NOMO-1 treated with dmso at 0.1 percent for 144 hours (cell line): ENCODE measurements around the gene PLXNA4.

Experiments used
- DNase-seq: peaks from one replicate; lab custom pipeline; 2025; ENCODE audit not compliant: unreplicated experiment; lab: John Stamatoyannopoulos, UW

The PLXNA4 gene

DNA sequence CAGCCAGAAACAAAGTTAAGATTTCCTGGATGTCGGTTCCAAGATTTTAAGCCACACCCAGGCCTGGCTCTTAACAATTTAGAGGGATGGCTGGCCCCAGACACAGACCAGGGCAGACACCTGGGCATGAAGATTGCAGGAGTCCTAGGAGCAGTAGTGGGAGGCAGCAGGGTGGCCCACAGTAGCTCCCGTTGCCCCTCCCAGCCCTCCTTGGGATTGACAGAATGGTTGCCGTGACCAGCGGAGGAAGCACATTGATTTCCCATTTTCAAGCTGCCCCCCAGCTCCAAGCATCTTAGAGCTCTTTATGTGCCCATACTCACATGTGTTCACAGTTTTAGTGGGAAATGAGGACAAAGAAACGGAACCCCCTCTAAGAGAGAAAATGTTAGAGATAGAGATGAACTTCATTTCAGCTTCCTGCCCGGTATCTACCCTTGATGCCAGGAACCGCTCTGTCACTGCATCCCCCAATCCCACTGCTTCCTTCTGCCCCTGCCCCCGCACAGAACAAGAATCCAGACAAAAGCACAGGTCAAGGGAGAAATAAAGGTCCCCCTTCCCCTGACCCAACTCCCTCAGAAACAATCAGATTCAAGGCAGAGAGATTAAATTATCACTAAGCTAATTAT, 101.1 kb downstream of the PLXNA4 start:
- DNase-seq = no peak

DNA sequence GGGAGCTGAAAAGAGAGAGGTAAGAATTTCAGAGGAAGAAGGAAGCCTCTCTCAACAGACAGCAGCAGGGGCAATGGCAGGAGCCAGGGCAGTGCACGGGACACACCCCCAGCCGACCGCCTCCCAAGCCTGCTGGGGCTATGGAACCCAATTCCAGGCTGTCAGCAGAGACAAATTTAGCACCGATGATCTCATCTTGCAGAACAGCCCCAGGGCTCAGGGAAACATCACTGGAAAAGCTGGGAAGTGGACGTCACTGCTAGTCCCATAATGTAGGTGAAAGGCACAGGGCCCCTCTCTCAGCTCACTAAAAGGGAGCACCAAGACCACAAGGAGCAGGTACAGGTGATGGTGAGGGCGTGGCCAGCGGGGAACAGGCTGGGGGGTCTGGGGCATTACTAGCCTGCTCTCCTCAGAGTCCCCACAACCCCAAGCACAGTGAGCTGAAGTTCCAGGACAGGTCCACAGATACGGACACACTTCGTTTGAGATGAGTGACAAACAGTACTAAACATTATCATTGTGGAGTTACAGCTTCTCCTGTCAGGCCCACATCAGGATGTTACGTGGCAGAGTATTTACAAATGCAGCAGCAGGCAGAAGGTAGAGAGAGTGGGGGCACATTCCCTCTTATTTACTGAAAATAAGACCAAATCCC, 103.7 kb downstream of the PLXNA4 start:
- no peak for DNase-seq

DNA sequence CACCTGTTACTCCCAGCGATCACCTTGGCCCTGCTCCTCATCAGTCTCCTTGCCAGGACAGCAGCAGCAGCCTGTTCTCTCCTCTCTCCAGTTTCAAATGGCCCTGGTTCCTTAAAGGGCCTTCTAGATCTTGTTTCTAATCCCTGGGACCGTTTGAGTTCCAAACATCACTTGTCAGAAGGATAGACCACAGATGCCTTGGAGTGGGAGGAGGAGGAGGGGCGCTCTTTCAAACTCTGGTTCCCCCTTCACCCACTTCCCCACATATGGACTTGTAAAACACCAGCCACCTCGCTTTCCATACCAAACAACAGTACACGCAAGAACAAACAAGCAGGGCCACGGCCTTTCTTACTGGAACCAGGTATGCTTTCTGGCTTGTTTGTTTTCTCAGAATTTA, 104.8 kb downstream of the PLXNA4 start:
- no peak for DNase-seq

DNA sequence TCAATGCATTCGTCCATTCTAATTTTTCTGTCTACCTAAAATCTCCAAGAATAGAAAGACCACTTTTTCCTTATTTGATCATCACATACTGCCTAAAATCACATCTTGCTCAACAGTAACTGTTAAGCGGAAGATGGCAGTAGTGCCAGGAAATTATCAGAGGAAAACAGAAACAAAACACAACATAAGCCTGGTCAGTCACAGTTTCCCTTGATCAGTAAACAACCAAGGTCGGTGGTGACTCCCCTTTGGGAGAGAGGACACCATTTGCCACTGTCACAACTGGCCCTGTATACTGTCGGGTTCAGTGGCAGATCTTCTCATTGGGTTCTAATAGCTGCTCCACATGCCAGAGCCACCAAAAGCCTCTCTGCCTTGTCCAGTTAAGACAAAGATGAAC, 106.6 kb downstream of the PLXNA4 start:
- DNase-seq = no peak

GRCh38 chr7:132469264-132469663, 107.0 kb downstream of the PLXNA4 start:
- no peak for DNase-seq

DNA sequence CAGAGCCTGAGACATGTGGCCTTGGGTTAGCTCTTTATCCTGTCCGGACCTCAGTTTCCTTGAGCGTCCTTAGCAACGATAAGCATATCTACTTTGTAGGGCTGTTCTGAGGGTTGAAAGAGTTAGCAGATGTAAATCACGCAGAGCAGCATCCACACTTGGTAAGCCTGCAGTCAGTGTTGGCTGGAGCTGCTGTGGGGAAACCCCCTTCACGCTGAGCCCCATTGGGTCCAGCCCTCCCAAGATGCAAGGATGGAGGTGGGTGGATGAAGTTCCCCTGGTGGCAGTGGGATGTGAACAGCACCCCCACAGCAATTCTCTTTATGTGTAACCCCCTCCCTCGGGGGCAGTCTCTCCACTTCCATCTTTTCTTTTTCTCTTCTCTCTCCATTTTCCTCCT, 109.9 kb downstream of the PLXNA4 start:
- no peak for DNase-seq

DNA sequence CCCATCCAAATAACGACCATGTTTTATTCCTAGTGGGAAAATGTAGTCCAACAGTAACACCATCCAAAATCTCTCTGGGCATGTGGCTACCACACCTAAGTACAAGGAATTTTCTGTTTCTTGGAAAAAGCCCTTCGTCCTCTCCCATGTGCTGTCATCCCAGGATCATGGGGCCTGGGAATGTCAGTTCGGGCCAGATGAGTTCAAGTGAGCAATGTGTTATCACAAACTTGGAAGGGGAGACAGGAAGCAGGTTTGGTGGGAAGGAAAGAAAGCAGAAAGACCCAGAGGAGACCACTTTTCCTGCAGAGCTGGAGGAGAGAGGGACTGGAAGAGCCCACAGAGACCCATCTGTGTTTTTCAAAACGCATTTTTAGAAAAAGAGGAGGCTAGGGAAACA, 110.8 kb downstream of the PLXNA4 start:
- no peak for DNase-seq

DNA sequence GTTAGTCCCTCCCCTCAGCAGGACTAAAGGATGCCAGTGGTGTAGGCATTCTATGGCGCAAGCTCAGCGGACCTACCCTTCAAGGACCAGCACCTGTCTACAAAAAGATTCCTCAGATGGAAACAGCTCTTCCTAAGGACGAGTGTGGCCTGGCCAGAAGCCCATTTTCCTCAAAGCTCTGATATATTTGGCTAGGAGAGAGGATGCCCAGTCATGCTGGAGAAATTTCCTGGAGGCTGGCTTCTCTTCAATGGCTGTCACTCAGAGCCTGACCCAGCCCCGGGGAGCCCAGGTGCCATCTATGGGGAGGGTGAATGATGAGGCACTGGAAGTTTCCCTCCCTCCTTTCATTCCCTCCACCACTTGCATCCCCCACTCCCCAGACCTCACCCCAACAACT, 111.5 kb downstream of the PLXNA4 start:
- DNase-seq = no peak

DNA sequence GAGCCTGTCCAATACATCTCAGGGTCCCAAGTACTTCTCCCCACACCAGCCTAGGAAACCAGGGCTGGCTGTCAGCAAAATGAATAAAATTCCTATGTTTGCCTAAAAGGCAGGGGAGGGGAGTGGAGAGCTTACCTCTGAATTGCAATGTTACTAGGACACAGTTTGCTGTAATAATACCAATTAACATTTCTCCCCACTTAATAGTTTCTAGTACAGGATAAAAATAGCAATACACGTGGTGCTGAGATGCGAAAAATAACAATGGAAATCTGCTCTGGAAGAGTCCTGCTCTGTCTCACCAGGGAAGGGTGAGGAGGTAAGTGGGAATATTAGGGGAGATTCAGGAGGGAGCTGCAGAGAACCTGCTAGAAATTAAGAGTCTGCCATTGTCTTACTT, 112.3 kb downstream of the PLXNA4 start:
- DNase-seq = no peak

GRCh38 chr7:132462478-132462877, 113.8 kb downstream of the PLXNA4 start:
- no peak for DNase-seq

DNA sequence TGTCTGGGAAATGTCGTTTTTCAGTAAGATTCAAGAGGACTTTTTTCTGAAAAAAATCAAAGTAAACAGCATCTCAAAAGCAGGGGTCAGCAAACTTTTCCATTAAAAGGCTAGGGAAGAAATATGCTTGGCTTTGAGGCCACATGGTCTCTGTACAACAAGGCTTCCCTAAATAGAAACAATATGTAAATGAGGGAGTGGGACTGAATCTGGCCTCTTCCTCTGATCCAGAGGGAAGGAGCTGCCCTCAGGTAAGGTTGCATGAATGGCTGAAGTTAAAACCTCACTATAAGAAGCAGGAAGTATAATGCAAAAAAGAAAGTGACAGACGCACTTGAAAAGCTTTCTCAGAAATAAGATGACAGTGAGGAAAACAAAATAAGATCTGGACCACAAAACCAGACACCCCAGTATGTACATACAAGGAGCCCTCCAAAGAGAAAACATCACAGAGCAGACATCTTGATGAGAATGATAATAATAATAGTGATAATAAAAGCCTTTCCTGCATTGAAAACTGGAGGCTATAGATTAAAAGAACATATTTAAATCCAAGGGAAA, 115.2 kb downstream of the PLXNA4 start:
- no peak for DNase-seq

GRCh38 chr7:132458729-132459128, 117.5 kb downstream of the PLXNA4 start:
- no peak for DNase-seq

GRCh38 chr7:132457658-132458057, 118.6 kb downstream of the PLXNA4 start:
- no peak for DNase-seq

DNA sequence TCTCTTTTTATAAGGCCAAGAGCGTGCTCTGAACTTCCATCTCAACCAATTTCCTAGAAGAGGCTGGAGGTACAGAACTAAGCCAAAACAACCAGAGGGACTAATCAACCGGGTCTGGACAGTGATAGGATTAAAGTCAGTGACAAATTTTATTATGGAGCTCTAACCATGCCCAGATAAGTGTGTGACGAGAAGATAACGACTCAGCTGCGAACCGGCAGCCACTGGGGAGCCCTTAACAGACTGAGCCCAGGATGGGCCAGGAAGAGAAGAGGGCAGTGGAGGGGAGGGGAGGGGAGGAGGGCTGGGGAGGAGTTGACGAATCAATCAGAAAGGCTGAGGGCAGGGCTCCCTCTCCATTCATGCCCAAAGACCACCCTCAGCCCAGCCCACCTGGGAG, 119.9 kb downstream of the PLXNA4 start:
- DNase-seq = no peak

GRCh38 chr7:132455378-132455777, 120.9 kb downstream of the PLXNA4 start:
- no peak for DNase-seq

DNA sequence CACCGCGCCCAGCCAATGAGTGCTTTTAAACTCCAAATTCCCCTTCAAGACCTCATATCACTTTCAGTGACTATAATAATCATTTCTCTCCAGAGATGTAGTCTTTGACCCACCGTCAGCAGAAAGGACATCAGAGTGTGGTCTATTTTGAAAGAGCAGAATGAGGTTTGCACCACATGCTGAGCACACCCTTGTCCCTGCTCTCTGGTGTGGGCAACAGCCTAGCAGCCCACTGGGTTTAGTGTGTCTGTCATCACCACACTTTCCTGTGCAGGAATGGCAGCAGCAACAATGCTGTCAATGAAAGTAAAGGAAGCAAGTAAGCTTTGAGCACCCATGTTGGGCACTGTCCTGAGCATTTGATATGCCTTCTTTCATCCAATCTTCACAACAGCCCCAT, 122.4 kb downstream of the PLXNA4 start:
- DNase-seq = no peak

DNA sequence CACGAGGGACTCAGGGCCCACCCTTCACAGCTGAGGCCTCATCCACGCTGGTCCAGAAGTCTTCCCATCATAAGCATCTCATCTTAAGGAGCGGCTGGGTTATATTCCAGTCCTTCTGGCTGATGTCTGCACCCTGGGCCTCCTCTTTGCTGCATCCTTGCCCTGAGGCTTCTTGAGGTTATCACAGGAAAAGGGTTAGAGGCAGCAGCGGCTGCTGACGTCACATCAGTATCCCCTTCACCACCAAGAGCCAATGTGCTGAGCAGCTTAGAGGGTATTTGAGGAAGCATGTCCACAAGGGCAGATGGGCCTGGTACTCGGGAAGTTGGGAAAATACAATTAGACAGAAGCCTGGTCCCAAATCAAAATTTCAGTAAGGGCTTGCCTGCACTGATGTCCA, 125.1 kb downstream of the PLXNA4 start:
- DNase-seq = no peak

DNA sequence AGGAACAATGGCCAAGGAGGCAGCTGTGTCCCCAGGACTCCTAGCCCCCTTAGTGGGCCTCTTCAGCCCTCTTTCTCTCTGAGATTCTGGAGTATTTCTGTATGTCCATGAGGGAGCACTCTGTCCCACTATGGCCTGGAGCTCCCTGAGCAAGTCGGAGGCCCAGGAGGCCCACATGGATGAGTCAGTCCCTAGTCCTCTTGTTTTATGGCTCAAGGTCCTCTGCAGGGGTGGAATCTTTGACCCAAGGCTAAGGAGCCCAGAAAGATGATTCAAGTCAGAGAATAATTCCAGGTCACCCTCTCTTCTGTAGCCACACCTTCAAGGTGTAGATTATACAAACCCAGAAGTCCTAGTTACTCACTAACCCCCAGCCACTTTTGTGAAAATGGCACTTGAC, 125.6 kb downstream of the PLXNA4 start:
- no peak for DNase-seq

DNA sequence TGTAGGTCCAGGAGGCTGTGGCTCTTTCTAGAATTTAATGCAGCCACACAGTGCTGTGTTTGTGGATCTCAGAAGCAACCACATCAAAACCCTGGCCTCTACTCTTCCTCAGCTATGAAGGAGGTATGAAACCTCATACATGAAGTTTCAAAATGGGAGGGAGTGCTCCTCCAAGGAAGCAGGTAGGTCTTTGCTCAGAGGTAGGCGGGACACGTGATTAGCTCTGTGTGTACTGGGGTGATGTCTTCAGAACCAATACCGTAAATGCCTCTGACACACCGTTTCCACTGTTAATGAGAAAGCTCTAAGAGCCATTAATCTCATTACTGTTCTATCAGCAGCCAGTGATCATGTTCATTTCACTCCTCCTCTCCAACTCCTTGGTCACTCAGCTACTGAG, 126.1 kb downstream of the PLXNA4 start:
- no peak for DNase-seq

- DNase-seq = no peak
These were observed 129.5 kb downstream of the PLXNA4 start for GRCh38 chr7:132446666-132447278.

DNA sequence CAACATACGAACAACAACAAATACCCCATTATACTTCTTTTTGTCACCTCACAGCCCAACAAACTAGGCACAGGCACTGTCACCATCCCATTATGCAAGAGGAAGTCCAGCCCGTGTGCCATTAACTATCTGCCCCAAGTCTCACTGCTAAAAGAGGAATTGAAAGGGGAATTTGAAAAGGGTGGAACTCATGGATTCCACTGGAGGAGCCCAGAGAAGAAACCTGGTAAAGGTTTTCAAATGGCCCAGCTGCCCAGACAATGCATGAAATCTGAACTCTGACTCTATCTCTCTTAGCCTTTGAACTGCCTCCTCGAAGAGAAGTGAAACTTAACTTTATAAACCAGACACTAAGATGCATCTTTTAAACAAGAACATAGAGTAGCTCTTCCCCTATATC, 130.0 kb downstream of the PLXNA4 start:
- peak; percentile 68 for DNase-seq

GRCh38 chr7:132443761-132444520, 132.3 kb downstream of the PLXNA4 start:
- no peak for DNase-seq
